K562 (cell line): ENCODE results near the gene MAPKAPK2. TPM values are rescaled to one million over a fixed set of nuclear protein-coding genes. Genes with fewer than 3 reads are reported as not detected.

Experiments used
- polyA plus RNA-seq, 8 experiments: library from polyadenylated mRNA; depleted of rRNA in 4 of 8; stranded (reverse) in 5 of 8; unstranded in 3 of 8; fragments of >200 nt; fragmentation: Nextera tagmentation in 2 of 8; fragmentation: Illumina TruSeq in 1 of 8; extraction: Ambion mirVana in 2 of 8; extraction: Trizol in 1 of 8; gene quantifications; 2 replicates each; pipeline versions ENCODE4 v1.2.1 to v1.2.3, GENCODE V29; 2011 to 2014; ENCODE audit warnings: inconsistent platforms in 1 of 8, missing spikeins in 1 of 8
- small RNA-seq: library from RNA; depleted of rRNA; stranded (forward); fragments of <200 nt; gene quantifications from one replicate; pipeline ENCODE3, GENCODE V24; 2014
- total RNA-seq, 7 experiments: library from RNA; depleted of rRNA in 6 of 7; stranded (reverse); fragments of >200 nt in 6 of 7; fragmentation: Illumina TruSeq in 2 of 7; extraction: Trizol in 2 of 7; gene quantifications; 2 replicates each; pipeline versions ENCODE4 v1.2.1 to v1.2.3, GENCODE V29; 2011 to 2021; ENCODE audit warnings: low replicate concordance in 1 of 7

The MAPKAPK2 gene
- total and polyA plus RNA-seq, 9 of the 15 experiments (the other 6 are each of a cell fraction or from before 2014, with no cell fraction given): 0.63 to 94.2 (median 52.1) TPM

Small RNA genes lying within 50 kb of the gene (small RNA-seq; reads per million reads assigned to genes)
- gene RF00019: not detected

Other genes with a start within 250 kb of the MAPKAPK2 start
Only the 7 nearest of the 9 such genes appear.
- 25.2 and 32.1 TPM in 2 replicates for gene RASSF5, start 177.4 kb upstream of the MAPKAPK2 start, total RNA-seq (2014; rRNA removed)
- 20.3 and 21.7 TPM in 2 replicates for gene RASSF5, start 177.4 kb upstream of the MAPKAPK2 start, total RNA-seq (2014; rRNA removed; fragmentation: Illumina TruSeq; extraction: Trizol)
- gene RASSF5, start 177.4 kb upstream of the MAPKAPK2 start, total RNA-seq (2015; rRNA removed; fragmentation: Illumina TruSeq; extraction: Trizol): 26.7 and 28.5 TPM in 2 replicates
- gene RASSF5, start 177.4 kb upstream of the MAPKAPK2 start, total RNA-seq (2021): 35.2 and 38.1 TPM in 2 replicates
- 20.8 and 42.4 TPM in 2 replicates for gene RASSF5, start 177.4 kb upstream of the MAPKAPK2 start, polyA plus RNA-seq (2011; rRNA removed)
- gene RASSF5, start 177.4 kb upstream of the MAPKAPK2 start, polyA plus RNA-seq (2014; fragmentation: Illumina TruSeq; extraction: Trizol): 36.1 and 41.0 TPM in 2 replicates
- 1 to 10 TPM; 6.1 to 6.9 TPM for gene RASSF5, start 177.4 kb upstream of the MAPKAPK2 start, polyA plus RNA-seq (2014; fragmentation: Nextera tagmentation; extraction: Ambion mirVana)
- 27.4 and 27.9 TPM in 2 replicates for gene RASSF5, start 177.4 kb upstream of the MAPKAPK2 start, polyA plus RNA-seq (2014; rRNA removed)
- 85.9 and 106 TPM in 2 replicates for gene EIF2D, start 72.4 kb upstream of the MAPKAPK2 start, total RNA-seq (2014; rRNA removed)
- 92.7 and 93.9 TPM in 2 replicates for gene EIF2D, start 72.4 kb upstream of the MAPKAPK2 start, total RNA-seq (2014; rRNA removed; fragmentation: Illumina TruSeq; extraction: Trizol)
- gene EIF2D, start 72.4 kb upstream of the MAPKAPK2 start, total RNA-seq (2015; rRNA removed; fragmentation: Illumina TruSeq; extraction: Trizol): 85.1 and 86.5 TPM in 2 replicates
- gene EIF2D, start 72.4 kb upstream of the MAPKAPK2 start, total RNA-seq (2021): 81.1 and 82.1 TPM in 2 replicates
- gene EIF2D, start 72.4 kb upstream of the MAPKAPK2 start, polyA plus RNA-seq (2011; rRNA removed): 138 and 152 TPM in 2 replicates
- gene EIF2D, start 72.4 kb upstream of the MAPKAPK2 start, polyA plus RNA-seq (2014; fragmentation: Illumina TruSeq; extraction: Trizol): 111 and 128 TPM in 2 replicates
- gene EIF2D, start 72.4 kb upstream of the MAPKAPK2 start, polyA plus RNA-seq (2014; fragmentation: Nextera tagmentation; extraction: Ambion mirVana): 100 to 1,000 TPM in 1 of 2 experiments, 10 to 100 TPM in 1; 86.9 to 130 TPM
- 113 and 131 TPM in 2 replicates for gene EIF2D, start 72.4 kb upstream of the MAPKAPK2 start, polyA plus RNA-seq (2014; rRNA removed)
- 22.5 and 33.6 TPM in 2 replicates for gene DYRK3, start 49.4 kb upstream of the MAPKAPK2 start, total RNA-seq (2014; rRNA removed)
- 29.6 and 31.0 TPM in 2 replicates for gene DYRK3, start 49.4 kb upstream of the MAPKAPK2 start, total RNA-seq (2014; rRNA removed; fragmentation: Illumina TruSeq; extraction: Trizol)
- gene DYRK3, start 49.4 kb upstream of the MAPKAPK2 start, total RNA-seq (2015; rRNA removed; fragmentation: Illumina TruSeq; extraction: Trizol): 23.3 and 25.7 TPM in 2 replicates
- 30.2 and 31.6 TPM in 2 replicates for gene DYRK3, start 49.4 kb upstream of the MAPKAPK2 start, total RNA-seq (2021)
- 30.8 and 33.7 TPM in 2 replicates for gene DYRK3, start 49.4 kb upstream of the MAPKAPK2 start, polyA plus RNA-seq (2011; rRNA removed)
- 24.8 and 30.2 TPM in 2 replicates for gene DYRK3, start 49.4 kb upstream of the MAPKAPK2 start, polyA plus RNA-seq (2014; fragmentation: Illumina TruSeq; extraction: Trizol)
- 1 to 10 TPM; 4.5 to 5.2 TPM for gene DYRK3, start 49.4 kb upstream of the MAPKAPK2 start, polyA plus RNA-seq (2014; fragmentation: Nextera tagmentation; extraction: Ambion mirVana)
- gene DYRK3, start 49.4 kb upstream of the MAPKAPK2 start, polyA plus RNA-seq (2014; rRNA removed): 16.3 and 20.2 TPM in 2 replicates
- not detected in 2 replicates for gene IL19, start 85.9 kb downstream of the MAPKAPK2 start, total RNA-seq (2014; rRNA removed)
- not detected in 2 replicates for gene IL19, start 85.9 kb downstream of the MAPKAPK2 start, total RNA-seq (2014; rRNA removed; fragmentation: Illumina TruSeq; extraction: Trizol)
- gene IL19, start 85.9 kb downstream of the MAPKAPK2 start, total RNA-seq (2015; rRNA removed; fragmentation: Illumina TruSeq; extraction: Trizol): not detected in 2 replicates
- gene IL19, start 85.9 kb downstream of the MAPKAPK2 start, total RNA-seq (2021): not detected in 2 replicates
- gene IL19, start 85.9 kb downstream of the MAPKAPK2 start, polyA plus RNA-seq (2011; rRNA removed): not detected in 2 replicates
- not detected in 2 replicates for gene IL19, start 85.9 kb downstream of the MAPKAPK2 start, polyA plus RNA-seq (2014; fragmentation: Illumina TruSeq; extraction: Trizol)
- gene IL19, start 85.9 kb downstream of the MAPKAPK2 start, polyA plus RNA-seq (2014; fragmentation: Nextera tagmentation; extraction: Ambion mirVana): not detected
- not detected in 2 replicates for gene IL19, start 85.9 kb downstream of the MAPKAPK2 start, polyA plus RNA-seq (2014; rRNA removed)
- not detected in 2 replicates for gene IL10, start 87.6 kb downstream of the MAPKAPK2 start, total RNA-seq (2014; rRNA removed)
- gene IL10, start 87.6 kb downstream of the MAPKAPK2 start, total RNA-seq (2014; rRNA removed; fragmentation: Illumina TruSeq; extraction: Trizol): not detected in 2 replicates
- gene IL10, start 87.6 kb downstream of the MAPKAPK2 start, total RNA-seq (2015; rRNA removed; fragmentation: Illumina TruSeq; extraction: Trizol): not detected in 2 replicates
- gene IL10, start 87.6 kb downstream of the MAPKAPK2 start, total RNA-seq (2021): not detected in 2 replicates
- 0.05 and 0.29 TPM in 2 replicates for gene IL10, start 87.6 kb downstream of the MAPKAPK2 start, polyA plus RNA-seq (2011; rRNA removed)
- gene IL10, start 87.6 kb downstream of the MAPKAPK2 start, polyA plus RNA-seq (2014; fragmentation: Illumina TruSeq; extraction: Trizol): not detected in 2 replicates
- not detected for gene IL10, start 87.6 kb downstream of the MAPKAPK2 start, polyA plus RNA-seq (2014; fragmentation: Nextera tagmentation; extraction: Ambion mirVana)
- not detected in 2 replicates for gene IL10, start 87.6 kb downstream of the MAPKAPK2 start, polyA plus RNA-seq (2014; rRNA removed)
- not detected in 2 replicates for gene IL20, start 180.7 kb downstream of the MAPKAPK2 start, total RNA-seq (2014; rRNA removed)
- not detected in 2 replicates for gene IL20, start 180.7 kb downstream of the MAPKAPK2 start, total RNA-seq (2014; rRNA removed; fragmentation: Illumina TruSeq; extraction: Trizol)
- gene IL20, start 180.7 kb downstream of the MAPKAPK2 start, total RNA-seq (2015; rRNA removed; fragmentation: Illumina TruSeq; extraction: Trizol): not detected in 2 replicates
- not detected in 2 replicates for gene IL20, start 180.7 kb downstream of the MAPKAPK2 start, total RNA-seq (2021)
- not detected in 2 replicates for gene IL20, start 180.7 kb downstream of the MAPKAPK2 start, polyA plus RNA-seq (2011; rRNA removed)
- gene IL20, start 180.7 kb downstream of the MAPKAPK2 start, polyA plus RNA-seq (2014; fragmentation: Illumina TruSeq; extraction: Trizol): not detected in 2 replicates
- not detected for gene IL20, start 180.7 kb downstream of the MAPKAPK2 start, polyA plus RNA-seq (2014; fragmentation: Nextera tagmentation; extraction: Ambion mirVana)
- gene IL20, start 180.7 kb downstream of the MAPKAPK2 start, polyA plus RNA-seq (2014; rRNA removed): not detected in 2 replicates
- gene IL24, start 212.5 kb downstream of the MAPKAPK2 start, total RNA-seq (2014; rRNA removed): not detected in 2 replicates
- gene IL24, start 212.5 kb downstream of the MAPKAPK2 start, total RNA-seq (2014; rRNA removed; fragmentation: Illumina TruSeq; extraction: Trizol): not detected in 2 replicates
- gene IL24, start 212.5 kb downstream of the MAPKAPK2 start, total RNA-seq (2015; rRNA removed; fragmentation: Illumina TruSeq; extraction: Trizol): not detected in 2 replicates
- not detected in 2 replicates for gene IL24, start 212.5 kb downstream of the MAPKAPK2 start, total RNA-seq (2021)
- gene IL24, start 212.5 kb downstream of the MAPKAPK2 start, polyA plus RNA-seq (2011; rRNA removed): not detected in 2 replicates
- not detected in 2 replicates for gene IL24, start 212.5 kb downstream of the MAPKAPK2 start, polyA plus RNA-seq (2014; fragmentation: Illumina TruSeq; extraction: Trizol)
- under 1 TPM in 1 of 2 experiments, not detected in 1; 0.04 TPM for gene IL24, start 212.5 kb downstream of the MAPKAPK2 start, polyA plus RNA-seq (2014; fragmentation: Nextera tagmentation; extraction: Ambion mirVana)
- 0.19 TPM in 1 of 2 replicates, not detected in the other for gene IL24, start 212.5 kb downstream of the MAPKAPK2 start, polyA plus RNA-seq (2014; rRNA removed)